Caco-2 (cell line): ENCODE results near the gene GRIA2. TPM values are rescaled to one million over a fixed set of nuclear protein-coding genes. Genes with fewer than 3 reads are reported as not detected.

Experiments
- BruUV-seq: library from RNA; stranded (reverse); fragments of 400-500 nt; replicated peaks from 2 replicates; lab custom pipeline; 2021; lab: Mats Ljungman, UMichigan
- CTCF ChIA-PET: fragments of 300-600 bp; sonication (Branson Sonifier 250); formaldehyde crosslinking; loops from one replicate; lab custom pipeline; 2022; ENCODE audit warnings: antibody characterized with exemption; lab: Charles Lee
- POLR2A ChIA-PET: fragments of 300-600 bp; sonication (Branson Sonifier 250); formaldehyde crosslinking; loops from one replicate; lab custom pipeline; 2022; ENCODE audit warnings: antibody characterized with exemption; lab: Charles Lee
- DNase-seq, 2 experiments: peaks; one replicate each; pipeline versions ENCODE4 v3.0.0 to v3.0.0-alpha.2; 2020 to 2022
- H3K27me3 ChIP-seq: replicated peaks from 2 replicates; pipeline ENCODE4 v1.6.0; 2011; ENCODE audit warnings: low read length; ENCODE audit not compliant: control insufficient read depth, insufficient read depth
- H3K36me3 ChIP-seq: 2 replicates; pipeline ENCODE4 v1.5.1; 2011; ENCODE audit warnings: low read length; ENCODE audit not compliant: control insufficient read depth, insufficient read depth
- H3K4me1 ChIP-seq: fragments of 250-450 bp; sonication (Bioruptor Pico); 2 replicates; pipeline ENCODE4 v1.5.1; 2020; ENCODE audit warnings: mild to moderate bottlenecking
- H3K4me3 ChIP-seq: 2 replicates; pipeline ENCODE4 v1.5.1; 2011; ENCODE audit warnings: low read depth, mild to moderate bottlenecking, control low read depth, low read length
- H3K9me3 ChIP-seq: fragments of 250-450 bp; sonication (Bioruptor Pico); 2 replicates; pipeline ENCODE4 v1.5.1; 2020; ENCODE audit warnings: mild to moderate bottlenecking, moderate library complexity
- H3K27ac Mint-ChIP-seq: one replicate; pipeline ENCODE4 v1.8.0; 2022; ENCODE audit warnings: mixed read lengths; ENCODE audit not compliant: unreplicated experiment
- H3K27me3 Mint-ChIP-seq: one replicate; pipeline ENCODE4 v1.8.0; 2022; ENCODE audit warnings: mixed read lengths; ENCODE audit not compliant: insufficient read depth, unreplicated experiment
- H3K36me3 Mint-ChIP-seq: one replicate; pipeline ENCODE4 v1.8.0; 2022; ENCODE audit warnings: mild to moderate bottlenecking, mixed read lengths; ENCODE audit not compliant: insufficient read depth, unreplicated experiment
- H3K4me1 Mint-ChIP-seq: one replicate; pipeline ENCODE4 v1.8.0; 2022; ENCODE audit warnings: low read depth, mixed read lengths; ENCODE audit not compliant: unreplicated experiment
- H3K4me3 Mint-ChIP-seq: one replicate; pipeline ENCODE4 v1.8.0; 2022; ENCODE audit warnings: mild to moderate bottlenecking, moderate library complexity, mixed read lengths; ENCODE audit not compliant: unreplicated experiment
- H3K9me3 Mint-ChIP-seq: one replicate; pipeline ENCODE4 v1.8.0; 2022; ENCODE audit warnings: mixed read lengths; ENCODE audit not compliant: unreplicated experiment
- CTCF ChIP-seq, 2 experiments: fragments of 200-600 bp in 1 of 2; IDR thresholded peaks; 1 replicate in 1 of 2; 2 replicates in 1 of 2; pipeline versions ENCODE4 v1.5.1 to v1.8.0; 2011 to 2022; ENCODE audit warnings: antibody characterized with exemption in 1 of 2, control low read depth in 1 of 2, inconsistent platforms in 1 of 2, low read depth in 1 of 2, low read length in 1 of 2, mild to moderate bottlenecking in 1 of 2, moderate library complexity in 1 of 2; ENCODE audit not compliant: insufficient read depth in 1 of 2, severe bottlenecking in 1 of 2, unreplicated experiment in 1 of 2
- intact Hi-C: fragments of 100-400 bp; cut with micrococcal nuclease; formaldehyde crosslinking; loops from one replicate; pipeline ENCODE4 v1.10.0; 2022; ENCODE audit not compliant: unreplicated experiment
- total RNA-seq: library from RNA; stranded (reverse); gene quantifications from 2 replicates; pipeline ENCODE4 v1.2.3, GENCODE V29; 2022

GRIA2 gene
- total RNA-seq, 1 experiment from 2014 or later, result not detected

DNA sequence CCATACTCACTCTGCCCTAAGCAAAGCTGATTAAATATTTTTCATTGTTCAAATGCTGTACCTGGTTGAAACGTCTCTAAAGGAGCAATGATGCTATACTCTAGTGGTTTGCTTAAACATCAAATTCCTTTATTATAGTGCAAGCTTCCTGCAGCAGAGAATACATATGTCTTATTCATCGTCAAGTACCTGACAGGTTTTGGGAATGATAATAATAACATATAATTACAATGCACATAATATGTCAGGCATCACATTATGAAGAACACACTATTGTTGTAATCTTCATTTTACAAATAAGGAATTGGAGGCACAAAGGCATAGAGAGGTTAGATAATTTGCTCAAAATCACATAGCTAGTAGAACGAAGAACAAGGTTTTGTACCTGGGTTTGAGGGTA is 151.6 kb downstream of the GRIA2 start:
- no TSS peak for BruUV-seq
- H3K4me1 Mint-ChIP-seq, result no peaks in the 10 kb centered on the region

DNA sequence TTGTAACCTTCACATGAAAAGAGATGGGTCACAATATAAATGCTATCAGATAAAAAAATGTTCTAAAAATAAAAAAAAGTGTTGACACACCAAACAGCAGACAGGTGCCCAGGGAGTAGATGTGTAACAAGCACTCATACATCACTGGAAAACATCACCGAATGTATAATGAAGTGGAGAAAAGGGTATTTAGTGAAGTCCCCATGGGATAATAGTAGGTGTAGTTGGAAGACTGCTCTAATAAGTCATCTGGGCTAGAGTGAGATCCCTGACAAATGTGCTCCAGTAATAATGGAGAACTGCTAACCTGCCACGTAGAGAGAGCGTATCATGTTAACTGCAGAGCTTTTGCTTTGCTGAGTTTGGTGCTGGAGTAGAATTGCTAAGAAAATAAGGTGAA is 152.0 kb downstream of the GRIA2 start:
- H3K27ac Mint-ChIP-seq, result no peak overlapping the region
- intact Hi-C loops, result no loop called here
- H3K4me1 ChIP-seq, result no peaks in the 10 kb centered on the region
- no peaks in the 10 kb centered on the region for H3K36me3 Mint-ChIP-seq
- no peak overlapping the region for H3K4me3 Mint-ChIP-seq
- H3K9me3 ChIP-seq, result no peaks in the 10 kb centered on the region
- no peaks in the 10 kb centered on the region for H3K4me1 Mint-ChIP-seq
- no peak overlapping the region for H3K4me3 ChIP-seq
- POLR2A ChIA-PET, result no interaction called here
- CTCF ChIA-PET, result no interaction called here
- no peaks in the 10 kb centered on the region for H3K9me3 Mint-ChIP-seq
- no peak for DNase-seq
- peaks cover 3% of the 10 kb centered on the region for H3K27me3 Mint-ChIP-seq
- BruUV-seq, result no TSS peak
- H3K27me3 ChIP-seq, result no peaks in the 10 kb centered on the region
- no peak for TF ChIP-seq CTCF (IDR thresholded peaks at IDR 0.05; ENCODE audit: insufficient read depth in 1 of 2, low read depth in 1 of 2, low read length in 1 of 2, severe bottlenecking in 1 of 2, unreplicated experiment in 1 of 2)
- H3K36me3 ChIP-seq, result no peaks in the 10 kb centered on the region

More for the DNA sequence above, 151.6 kb downstream of the GRIA2 start:
- no peak for TF ChIP-seq CTCF (IDR thresholded peaks at IDR 0.05; ENCODE audit: insufficient read depth in 1 of 2, low read depth in 1 of 2, low read length in 1 of 2, severe bottlenecking in 1 of 2, unreplicated experiment in 1 of 2)
- Mint-ChIP-seq H3K27me3 (peaks cover 3% of the 10 kb centered on the region), H3K27ac (no peak overlapping the region), H3K36me3 (no peaks in the 10 kb centered on the region), H3K9me3 (no peaks in the 10 kb centered on the region), H3K4me3 (no peak overlapping the region)
- ChIA-PET POLR2A (no interaction called here), CTCF (no interaction called here)
- no peaks in the 10 kb centered on the region for H3K9me3 ChIP-seq
- intact Hi-C loops, result no loop called here
- H3K4me3 ChIP-seq, result no peak overlapping the region
- no peaks in the 10 kb centered on the region for H3K36me3 ChIP-seq
- no peak for DNase-seq
- no peaks in the 10 kb centered on the region for H3K4me1 ChIP-seq
- no peaks in the 10 kb centered on the region for H3K27me3 ChIP-seq

DNA sequence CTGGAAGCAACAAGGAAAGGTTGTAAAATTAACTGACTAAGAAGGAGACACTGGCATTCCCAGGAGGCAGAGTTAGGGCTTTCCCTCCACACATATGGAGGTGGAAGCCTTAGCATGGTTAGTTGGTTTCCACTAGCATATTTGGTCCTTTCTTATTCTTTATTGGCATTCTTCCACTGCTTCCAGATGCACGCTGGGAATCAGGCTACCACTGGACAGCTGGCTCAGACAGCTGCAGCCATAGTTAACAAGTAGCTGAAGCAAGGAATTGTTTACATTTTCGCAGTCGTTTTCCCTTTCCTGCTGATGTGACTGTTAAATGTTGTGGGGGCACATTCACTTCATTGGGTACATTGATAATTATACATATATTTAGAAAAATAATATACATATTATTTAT is 169.2 kb downstream of the GRIA2 start:
- Mint-ChIP-seq H3K9me3 (peaks cover 3% of the 10 kb centered on the region), H3K36me3 (no peaks in the 10 kb centered on the region), H3K4me1 (no peaks in the 10 kb centered on the region), H3K27me3 (no peaks in the 10 kb centered on the region), H3K27ac (no peak overlapping the region), H3K4me3 (no peak overlapping the region)
- no peak for DNase-seq
- ChIA-PET POLR2A (no interaction called here), CTCF (no interaction called here)
- H3K36me3 ChIP-seq, result no peaks in the 10 kb centered on the region
- intact Hi-C loops, result no loop called here
- BruUV-seq, result no TSS peak
- no peaks in the 10 kb centered on the region; the same call in 1 of the 2 replicates for H3K9me3 ChIP-seq
- H3K4me1 ChIP-seq, result no peaks in the 10 kb centered on the region
- no peak overlapping the region for H3K4me3 ChIP-seq
- no peak for TF ChIP-seq CTCF (IDR thresholded peaks at IDR 0.05; ENCODE audit: insufficient read depth in 1 of 2, low read depth in 1 of 2, low read length in 1 of 2, severe bottlenecking in 1 of 2, unreplicated experiment in 1 of 2)
- H3K27me3 ChIP-seq, result no peaks in the 10 kb centered on the region
